Subcutaneous adipose tissue (tissue), 4 donors: ENCODE measurements around the gene AGRN. TPM values are rescaled to one million over a fixed set of nuclear protein-coding genes. Genes with fewer than 3 reads are reported as not detected.

Experiments
- CTCF ChIP-seq: fragments of 450-650 bp; IDR thresholded peaks from one replicate; pipeline ENCODE4 v1.5.1; 2016; ENCODE audit warnings: low read depth, mild to moderate bottlenecking, control low read depth, antibody characterized with exemption, moderate library complexity
- total RNA-seq, 4 donors: library from RNA; depleted of rRNA; stranded (reverse); fragments of >200 nt; gene quantifications; one replicate each; pipeline ENCODE4 v1.1.0, GENCODE V29; 2016

Gene AGRN
- total RNA-seq, 4 donors from 2014 or later: 3.8 to 13.2 (median 10.5) TPM

DNA sequence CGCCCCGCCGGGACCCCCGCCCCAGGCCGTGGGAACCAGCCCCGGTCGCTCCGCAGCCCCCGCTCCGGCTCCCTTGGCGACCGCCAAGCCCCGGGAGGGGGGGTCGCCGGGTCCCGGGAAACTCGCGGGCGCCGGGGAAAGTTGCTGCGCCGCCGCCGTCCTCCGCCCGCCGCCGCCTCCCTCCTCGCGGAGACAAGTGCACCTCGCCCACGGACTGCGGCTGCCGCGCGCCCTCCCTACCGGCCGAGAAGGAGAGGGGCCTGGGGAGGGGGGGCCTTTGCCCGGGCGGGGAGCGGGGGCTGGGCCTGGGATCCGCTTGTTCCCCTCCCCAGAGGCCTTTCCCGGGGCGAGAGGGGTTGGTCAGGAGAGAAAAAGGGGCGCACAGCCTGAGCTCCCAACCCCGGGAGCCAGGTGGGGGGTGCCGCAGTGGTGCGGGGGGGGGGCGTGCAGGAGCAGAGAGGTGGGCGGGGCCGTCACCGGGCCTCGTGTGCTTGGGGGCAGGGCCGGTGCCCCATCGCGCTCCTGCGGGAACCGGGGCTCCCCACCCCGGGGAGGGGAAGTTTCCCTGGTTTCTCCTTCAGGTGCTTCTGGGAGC lies 592 bp downstream of the AGRN start:
- TF ChIP-seq CTCF: no peak

- no peak for TF ChIP-seq CTCF
Measured at GRCh38 chr1:1021010-1021919, 1.3 kb downstream of the AGRN start.

GRCh38 chr1:1021920-1022259 lies 2.0 kb downstream of the AGRN start:
- TF ChIP-seq CTCF: no peak

DNA sequence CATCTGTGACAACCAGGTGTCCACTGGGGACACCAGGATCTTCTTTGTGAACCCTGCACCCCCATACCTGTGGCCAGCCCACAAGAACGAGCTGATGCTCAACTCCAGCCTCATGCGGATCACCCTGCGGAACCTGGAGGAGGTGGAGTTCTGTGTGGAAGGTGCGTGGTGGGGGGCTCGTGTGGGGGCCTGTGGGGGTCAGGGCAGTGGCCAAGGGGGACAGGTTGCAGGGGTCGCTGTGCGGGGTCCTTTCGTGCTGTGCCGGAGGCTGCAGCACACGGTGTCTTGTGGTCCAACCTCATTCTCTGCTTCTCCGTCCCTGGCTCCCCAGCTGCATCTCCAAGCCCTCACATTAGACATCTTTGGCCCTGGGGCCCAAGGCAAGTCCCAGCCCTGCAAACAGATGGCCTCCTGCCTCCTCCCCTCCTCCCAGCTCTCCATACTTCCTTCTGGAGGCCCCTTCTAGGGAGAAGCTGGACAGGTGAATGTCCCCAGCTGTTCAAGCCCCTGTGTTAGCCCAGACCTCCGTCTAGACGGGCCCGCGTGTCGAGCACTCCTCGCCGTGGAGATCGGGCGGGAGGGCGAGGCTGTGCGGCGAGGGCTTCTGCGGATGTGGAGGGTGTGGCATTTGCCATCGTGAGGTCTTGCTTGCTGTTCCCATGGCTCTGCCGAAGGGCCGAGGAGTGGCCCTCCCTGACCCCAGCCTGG lies 2.5 kb downstream of the AGRN start:
- TF ChIP-seq CTCF: no peak

DNA sequence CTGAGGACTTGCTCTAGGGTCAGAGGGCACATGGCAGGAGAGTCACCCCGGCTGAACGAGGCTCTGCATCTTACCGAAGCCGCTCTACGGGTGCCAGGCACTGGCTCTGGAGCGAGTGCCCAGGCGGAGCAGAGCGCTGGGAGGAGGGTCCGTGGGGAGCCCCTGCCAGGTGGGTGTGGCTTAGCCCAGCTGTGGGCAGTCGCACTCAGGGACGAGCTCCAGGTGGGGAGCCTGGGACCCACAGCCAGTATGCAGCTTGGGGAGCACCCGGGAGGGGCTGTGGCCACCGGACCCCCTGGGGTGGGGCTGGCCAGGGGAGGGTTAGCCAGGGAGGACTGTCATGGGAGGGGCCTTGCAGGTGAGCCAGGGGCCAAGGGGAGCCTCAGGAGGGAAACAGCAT lies 3.8 kb downstream of the AGRN start:
- no peak for TF ChIP-seq CTCF

- no peak for TF ChIP-seq CTCF
Measured at GRCh38 chr1:1024149-1024770, 4.3 kb downstream of the AGRN start.
